G401.6 (cell line): Measurements from ENCODE around the gene UQCR11.

Experiments used
- FAIRE-seq: peaks from 2 replicates; lab custom pipeline; 2012; peaks lifted over from hg19 to GRCh38; lab: Jason Lieb, UNC

UQCR11 gene

DNA sequence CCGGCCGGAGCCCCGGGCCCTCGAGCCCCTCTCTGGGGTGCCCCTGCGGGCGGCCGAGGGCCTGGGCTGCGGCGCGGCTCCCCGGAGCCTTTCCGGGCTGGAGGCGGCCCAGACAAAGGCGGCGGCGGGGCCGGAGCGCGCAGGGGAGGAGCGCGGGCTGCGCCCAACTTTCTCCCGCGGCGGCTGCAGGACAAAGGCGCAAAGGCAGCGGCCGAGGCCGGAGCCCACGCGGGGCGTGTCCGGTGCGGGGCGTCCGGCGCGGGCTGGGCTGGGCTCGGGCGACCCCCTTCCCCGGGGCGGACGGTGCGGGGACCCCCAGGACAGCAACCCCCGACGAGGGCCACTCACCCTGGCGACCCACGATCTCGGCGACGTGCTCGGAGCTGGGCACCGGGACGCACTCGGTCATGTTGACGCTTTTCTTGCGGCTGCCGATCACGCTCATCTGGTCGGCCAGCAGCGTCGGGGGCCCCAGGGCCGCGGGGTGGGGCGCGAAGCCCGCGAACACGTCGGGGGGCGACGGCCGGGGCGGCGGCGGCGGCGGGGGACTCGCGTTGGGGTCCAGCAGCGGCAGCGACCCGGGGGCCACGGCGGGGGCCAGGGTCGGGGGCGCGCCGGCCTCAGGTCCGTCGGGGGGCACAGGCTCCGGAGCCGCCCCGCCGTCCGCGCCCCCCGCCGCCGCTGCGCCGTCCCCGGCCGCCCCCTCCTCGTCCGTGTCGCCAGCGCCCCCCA lies 38.0 kb downstream of the UQCR11 start:
- no peak for FAIRE-seq

- no peak for FAIRE-seq
Measured at GRCh38 chr19:1566392-1567115, 38.7 kb downstream of the UQCR11 start.

- no peak for FAIRE-seq
Measured at GRCh38 chr19:1563251-1563650, 42.0 kb downstream of the UQCR11 start.

DNA sequence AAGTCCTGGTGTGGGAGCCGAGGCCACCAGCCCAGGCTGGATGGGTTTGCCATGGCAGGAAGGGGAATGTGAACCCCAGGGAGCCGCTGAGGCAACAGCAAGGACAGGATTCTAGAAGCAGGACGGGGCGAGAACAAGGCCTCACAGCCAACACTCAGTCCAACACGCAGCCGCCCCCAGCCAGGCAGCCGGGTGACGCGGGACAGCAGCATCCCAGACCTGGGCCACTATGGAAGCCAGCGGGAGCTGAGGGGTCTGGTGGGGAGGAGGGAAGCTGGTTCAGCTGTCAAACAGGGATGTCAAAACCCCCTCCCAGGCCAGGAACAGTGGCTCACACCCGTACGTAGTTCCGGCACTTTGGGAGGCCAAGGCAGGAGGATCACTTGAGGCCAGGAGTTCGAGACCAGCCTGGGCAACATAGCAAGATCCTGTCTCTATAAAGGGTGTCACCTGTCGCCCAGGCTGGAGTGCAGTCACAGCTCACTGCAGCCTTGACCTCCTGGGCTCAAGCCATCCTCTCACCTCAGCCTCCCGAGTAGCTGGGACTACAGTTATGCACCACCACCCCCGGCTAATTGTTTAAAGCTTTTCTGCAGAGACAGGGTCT lies 43.9 kb downstream of the UQCR11 start:
- FAIRE-seq = no peak

GRCh38 chr19:1560286-1560882 lies 44.9 kb downstream of the UQCR11 start:
- FAIRE-seq = no peak

GRCh38 chr19:1558552-1558951 lies 46.7 kb downstream of the UQCR11 start:
- FAIRE-seq = no peak

GRCh38 chr19:1556390-1557070 lies 48.7 kb downstream of the UQCR11 start:
- FAIRE-seq = no peak

DNA sequence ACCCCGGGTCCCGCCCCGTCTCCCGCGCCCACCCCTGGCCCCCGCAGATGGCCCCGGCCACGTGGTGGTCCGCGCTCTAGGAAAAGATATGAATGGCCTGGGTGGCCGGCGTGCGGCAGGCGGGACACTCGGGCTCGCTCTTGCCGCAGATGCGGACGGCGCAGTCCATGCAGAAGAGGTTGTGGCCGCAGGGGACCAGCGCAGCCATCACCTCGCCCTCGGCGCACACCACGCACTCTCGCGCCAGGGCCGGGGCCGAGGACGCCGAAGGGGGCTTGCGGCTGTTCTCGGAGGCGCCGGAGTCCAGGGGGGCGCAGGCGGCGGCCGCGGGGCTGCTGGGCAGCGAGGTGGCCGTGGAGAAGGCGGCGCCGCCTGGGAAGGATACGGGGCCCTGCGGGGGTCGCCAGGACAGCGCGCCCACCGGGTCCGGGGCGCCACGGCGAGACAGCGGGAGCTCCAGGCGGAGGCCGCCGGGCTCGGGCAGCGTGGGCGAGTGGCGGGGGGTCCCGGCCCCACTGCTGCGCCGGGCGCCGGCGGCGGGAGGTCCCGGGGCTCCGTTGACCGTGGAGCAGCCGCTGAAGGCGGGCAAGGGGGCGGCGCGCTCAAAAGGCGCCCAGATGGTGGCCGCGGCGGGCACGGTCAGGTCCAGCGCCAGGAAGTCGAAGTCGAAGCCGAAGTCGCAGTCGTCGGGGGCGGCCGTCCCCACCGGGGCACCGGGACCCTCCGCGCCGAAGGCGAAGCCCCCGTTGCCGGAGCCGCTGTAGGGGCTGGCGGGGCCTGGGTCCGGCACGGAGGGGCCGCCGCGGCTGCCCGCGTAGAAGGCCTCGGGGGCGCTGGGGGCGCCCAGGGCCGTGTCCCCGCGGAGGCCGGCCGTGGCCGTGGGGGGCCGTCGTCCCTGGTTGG lies 49.5 kb downstream of the UQCR11 start:
- FAIRE-seq = no peak

- no peak for FAIRE-seq
Measured at GRCh38 chr19:1554968-1555367, 50.3 kb downstream of the UQCR11 start.

- no peak for FAIRE-seq
Measured at GRCh38 chr19:1553415-1553814, 51.8 kb downstream of the UQCR11 start.

- no peak for FAIRE-seq
Measured at GRCh38 chr19:1551068-1552040, 53.9 kb downstream of the UQCR11 start.

DNA sequence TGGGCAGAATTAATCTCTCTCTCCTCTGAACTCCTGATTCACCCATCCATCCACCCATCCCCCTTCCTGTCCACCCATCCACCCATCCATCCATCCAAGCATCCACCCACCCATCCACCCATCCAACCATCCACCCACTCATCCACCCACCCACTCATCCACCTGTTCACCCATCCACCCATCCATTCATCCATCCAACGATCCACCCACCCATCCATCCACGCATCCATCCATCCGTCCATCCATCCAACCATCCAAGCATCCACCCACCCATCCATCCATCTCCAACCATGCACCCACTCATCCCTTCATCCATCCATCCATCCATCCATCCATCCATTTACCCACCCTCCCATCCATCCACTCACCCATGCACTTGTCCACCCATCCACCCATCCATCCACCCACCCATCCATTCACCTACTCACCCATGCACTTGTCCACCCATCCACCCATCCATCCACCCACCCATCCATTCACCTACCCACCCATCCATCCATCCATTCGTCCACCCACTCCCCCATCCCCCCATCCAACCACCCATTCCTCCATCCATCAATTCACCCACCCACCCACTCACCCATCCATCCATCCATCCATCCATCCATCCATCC lies 55.8 kb downstream of the UQCR11 start:
- no peak for FAIRE-seq
